IPS-18c (cell line): ENCODE measurements around the gene SERPINA7.
"Not testable (repeated sequence)": the region's sequence is repeated elsewhere in the genome, so short reads cannot be mapped to it uniquely, and the experiment has no call there.

Experiments
- H3K4me3 ChIP-seq: 2 replicates; pipeline ENCODE4 v1.7.0; 2013; ENCODE audit warnings: low read depth, mild to moderate bottlenecking, low read length, moderate library complexity; ENCODE audit not compliant: insufficient read depth
- H3K9me3 ChIP-seq: one replicate; pipeline ENCODE4 v1.6.1; 2013; ENCODE audit warnings: mild to moderate bottlenecking, low read length, moderate library complexity; ENCODE audit not compliant: control insufficient read depth, insufficient read depth

The SERPINA7 gene

GRCh38 chrX:106038625-106039024 is at the start of gene SERPINA7:
Gene SERPINA7, minus strand, starts transcription at chrX:106038727. Its CDS starts 1,669 bp downstream, at chrX:106037058.
- H3K9me3 ChIP-seq = no peaks in the 10 kb centered on the region
- no peak within 1 kb of the TSS for H3K4me3 ChIP-seq

GRCh38 chrX:106069048-106069447 is 30.5 kb upstream of the SERPINA7 start:
- no peaks in the 10 kb centered on the region for H3K9me3 ChIP-seq
- H3K4me3 ChIP-seq = no peak overlapping the region

- no peak overlapping the region for H3K4me3 ChIP-seq
- no peaks in the 10 kb centered on the region for H3K9me3 ChIP-seq
Observed at GRCh38 chrX:106050054-106050453, 11.5 kb upstream of the SERPINA7 start.

GRCh38 chrX:106042296-106042695 is 3.8 kb upstream of the SERPINA7 start:
- H3K4me3 ChIP-seq = no peak overlapping the region

GRCh38 chrX:106040861-106041260 is 2.3 kb upstream of the SERPINA7 start:
- Histone ChIP-seq H3K4me3 (no peak overlapping the region), H3K9me3 (no peaks in the 10 kb centered on the region)

More at GRCh38 chrX:106042296-106042695, 3.8 kb upstream of the SERPINA7 start:
- no peaks in the 10 kb centered on the region for H3K9me3 ChIP-seq

- no peaks in the 10 kb centered on the region for H3K9me3 ChIP-seq
- no peak overlapping the region for H3K4me3 ChIP-seq
Observed at GRCh38 chrX:106039920-106040319, 1.4 kb upstream of the SERPINA7 start.

- no peaks in the 10 kb centered on the region for H3K9me3 ChIP-seq
- no peak overlapping the region for H3K4me3 ChIP-seq
Observed at GRCh38 chrX:106037835-106038473, 573 bp downstream of the SERPINA7 start.

- Histone ChIP-seq H3K4me3 (no peak overlapping the region), H3K9me3 (no peaks in the 10 kb centered on the region)
Observed at GRCh38 chrX:106036716-106037115, 1.8 kb downstream of the SERPINA7 start.

GRCh38 chrX:106035064-106035463 is 3.5 kb downstream of the SERPINA7 start:
- H3K9me3 ChIP-seq = no peaks in the 10 kb centered on the region
- no peak overlapping the region for H3K4me3 ChIP-seq

- Histone ChIP-seq H3K9me3 (no peaks in the 10 kb centered on the region), H3K4me3 (no peak overlapping the region)
Observed at GRCh38 chrX:106023947-106024346, 14.6 kb downstream of the SERPINA7 start.

- no peak overlapping the region for H3K4me3 ChIP-seq
- H3K9me3 ChIP-seq = no peaks in the 10 kb centered on the region
Observed at GRCh38 chrX:106022238-106022637, 16.3 kb downstream of the SERPINA7 start.

- Histone ChIP-seq H3K4me3 (no peak overlapping the region), H3K9me3 (peaks cover 5% of the 10 kb centered on the region)
Observed at GRCh38 chrX:106014119-106014775, 24.3 kb downstream of the SERPINA7 start.

GRCh38 chrX:106009145-106009544 is 29.4 kb downstream of the SERPINA7 start:
- Histone ChIP-seq H3K9me3 (peaks cover 5% of the 10 kb centered on the region), H3K4me3 (no peak overlapping the region)

- peaks cover 5% of the 10 kb centered on the region for H3K9me3 ChIP-seq
- H3K4me3 ChIP-seq = no peak overlapping the region
Observed at GRCh38 chrX:106007815-106008214, 30.7 kb downstream of the SERPINA7 start.

GRCh38 chrX:106005684-106006083 is 32.8 kb downstream of the SERPINA7 start:
- Histone ChIP-seq H3K9me3 (peaks cover 2% of the 10 kb centered on the region), H3K4me3 (no peak overlapping the region)

- H3K9me3 ChIP-seq, H3K4me3 ChIP-seq: not testable (repeated sequence)
Observed at GRCh38 chrX:106000609-106001008, 37.9 kb downstream of the SERPINA7 start.

- Histone ChIP-seq H3K9me3 (peaks cover 2% of the 10 kb centered on the region), H3K4me3 (no peak overlapping the region)
Observed at GRCh38 chrX:106000203-106000602, 38.3 kb downstream of the SERPINA7 start.

GRCh38 chrX:105999294-105999693 is 39.2 kb downstream of the SERPINA7 start:
- Histone ChIP-seq H3K4me3 (no peak overlapping the region), H3K9me3 (peaks cover 2% of the 10 kb centered on the region)

GRCh38 chrX:105988487-105988886 is 50.0 kb downstream of the SERPINA7 start:
- not testable (repeated sequence) for H3K9me3 ChIP-seq, H3K4me3 ChIP-seq
